ENCODE measurements around the gene DAB1.
"Not testable (repeated sequence)": the region's sequence is repeated elsewhere in the genome, so short reads cannot be mapped to it uniquely, and the experiment has no call there.

DAB1 gene

GRCh38 chr1:57220905-57221304, 203.0 kb downstream of the DAB1 start:
- DNase-seq (ENCODE audit: low read depth in 2 of 2) = not testable (repeated sequence)

GRCh38 chr1:57218487-57219079, 205.3 kb downstream of the DAB1 start:
- DNase-seq (ENCODE audit: low read depth in 2 of 2) = no peak

- DNase-seq (ENCODE audit: low read depth in 2 of 2) = no peak
Observed at GRCh38 chr1:57217905-57218304, 206.0 kb downstream of the DAB1 start.

- DNase-seq (ENCODE audit: low read depth in 2 of 2) = no peak
Observed at GRCh38 chr1:57214951-57215575, 208.8 kb downstream of the DAB1 start.

GRCh38 chr1:57210881-57211280, 213.0 kb downstream of the DAB1 start:
- no peak for DNase-seq (ENCODE audit: low read depth in 2 of 2)

GRCh38 chr1:57209495-57209894, 214.4 kb downstream of the DAB1 start:
- DNase-seq (ENCODE audit: low read depth in 2 of 2) = no peak

GRCh38 chr1:57208741-57209302, 215.0 kb downstream of the DAB1 start:
- no peak for DNase-seq (ENCODE audit: low read depth in 2 of 2)

GRCh38 chr1:57206038-57206437, 217.8 kb downstream of the DAB1 start:
- no peak for DNase-seq (ENCODE audit: low read depth in 2 of 2)

GRCh38 chr1:57204942-57205787, 218.7 kb downstream of the DAB1 start:
- no peak for DNase-seq (ENCODE audit: low read depth in 2 of 2)

GRCh38 chr1:57204091-57204490, 219.8 kb downstream of the DAB1 start:
- no peak for DNase-seq (ENCODE audit: low read depth in 2 of 2)

GRCh38 chr1:57202241-57202640, 221.6 kb downstream of the DAB1 start:
- DNase-seq (ENCODE audit: low read depth in 2 of 2) = no peak

- no peak for DNase-seq (ENCODE audit: low read depth in 2 of 2)
Observed at GRCh38 chr1:57198912-57199311, 224.9 kb downstream of the DAB1 start.

GRCh38 chr1:57195436-57195941, 228.4 kb downstream of the DAB1 start:
- no peak for DNase-seq (ENCODE audit: low read depth in 2 of 2)

GRCh38 chr1:57192222-57192621, 231.6 kb downstream of the DAB1 start:
- no peak for DNase-seq (ENCODE audit: low read depth in 2 of 2)

GRCh38 chr1:57190898-57191297, 233.0 kb downstream of the DAB1 start:
- no peak for DNase-seq (ENCODE audit: low read depth in 2 of 2)

- no peak for DNase-seq (ENCODE audit: low read depth in 2 of 2)
Observed at GRCh38 chr1:57188168-57188567, 235.7 kb downstream of the DAB1 start.

GRCh38 chr1:57186455-57186854, 237.4 kb downstream of the DAB1 start:
- no peak for DNase-seq (ENCODE audit: low read depth in 2 of 2)

GRCh38 chr1:57179001-57179400, 244.9 kb downstream of the DAB1 start:
- no peak for DNase-seq (ENCODE audit: low read depth in 2 of 2)

GRCh38 chr1:57175506-57175905, 248.4 kb downstream of the DAB1 start:
- DNase-seq (ENCODE audit: low read depth in 2 of 2) = no peak

- no peak for DNase-seq (ENCODE audit: low read depth in 2 of 2)
Observed at GRCh38 chr1:57172040-57172439, 251.8 kb downstream of the DAB1 start.

GRCh38 chr1:57167997-57168396, 255.9 kb downstream of the DAB1 start:
- no peak for DNase-seq (ENCODE audit: low read depth in 2 of 2)

- DNase-seq (ENCODE audit: low read depth in 2 of 2) = no peak
Observed at GRCh38 chr1:57165546-57165945, 258.3 kb downstream of the DAB1 start.

Measured in stimulated activated CD8-positive, alpha-beta memory T cell treated with anti-CD3 and anti-CD28 coated beads, Interleukin-7, amount 100 ng/mL, for 1 hour (primary cell).